Neuron (in vitro differentiated cells): ENCODE measurements around the gene GATA3.

ENCODE experiments used
- H2AFZ ChIP-seq: one replicate; pipeline ENCODE4 v1.6.1; 2013; ENCODE audit warnings: low read depth, mild to moderate bottlenecking, inconsistent platforms, low read length, moderate library complexity
- H3K27me3 ChIP-seq: one replicate; pipeline ENCODE4 v1.6.1; 2013; ENCODE audit warnings: low read length; ENCODE audit not compliant: insufficient read depth
- H3K36me3 ChIP-seq: one replicate; pipeline ENCODE4 v1.6.1; 2013; ENCODE audit warnings: low read length; ENCODE audit not compliant: insufficient read depth
- H3K4me1 ChIP-seq: one replicate; pipeline ENCODE4 v1.6.1; 2013; ENCODE audit warnings: low read length; ENCODE audit not compliant: insufficient read depth
- H3K4me3 ChIP-seq: 2 replicates; pipeline ENCODE4 v1.5.1; 2013; ENCODE audit warnings: mild to moderate bottlenecking, low read length, moderate library complexity
- H3K9me3 ChIP-seq: one replicate; pipeline ENCODE4 v1.6.1; 2013; ENCODE audit warnings: low read length

Gene GATA3

DNA sequence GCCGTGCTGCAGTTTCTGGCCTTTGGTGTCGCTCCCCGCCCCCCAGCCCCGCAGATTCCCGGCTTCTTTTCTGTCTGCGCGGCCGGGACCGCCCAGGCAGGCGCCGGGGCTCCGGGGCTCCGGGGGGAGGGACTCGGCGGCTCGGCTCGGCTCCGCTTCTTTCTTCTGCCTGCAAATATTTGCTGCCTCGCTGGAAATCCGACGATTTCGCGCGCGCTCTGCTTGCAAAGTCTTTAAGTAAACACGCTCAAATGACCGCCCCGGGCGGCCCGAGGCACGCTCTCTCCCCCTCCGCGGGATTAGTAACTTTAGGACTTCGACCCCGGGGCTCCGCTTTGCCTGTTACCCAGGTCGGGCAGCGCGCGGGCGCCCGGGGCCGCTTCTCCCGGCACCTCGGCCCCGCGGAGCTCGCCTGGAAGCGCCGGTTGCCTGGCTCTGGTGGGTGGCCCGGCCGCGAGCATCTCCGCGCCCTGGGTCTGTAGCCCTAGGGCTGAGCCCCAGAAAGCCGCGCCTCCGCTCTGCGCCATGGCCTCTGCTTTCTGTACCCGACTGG is 3.9 kb upstream of the GATA3 start:
- no peaks in the 10 kb centered on the region for H3K36me3 ChIP-seq
- H3K4me1 ChIP-seq: peaks cover 18% of the 10 kb centered on the region
- no peaks in the 10 kb centered on the region for H3K9me3 ChIP-seq
- H2AFZ ChIP-seq: no peak overlapping the region
- no peak overlapping the region for H3K4me3 ChIP-seq
- H3K27me3 ChIP-seq: peaks cover 94% of the 10 kb centered on the region

DNA sequence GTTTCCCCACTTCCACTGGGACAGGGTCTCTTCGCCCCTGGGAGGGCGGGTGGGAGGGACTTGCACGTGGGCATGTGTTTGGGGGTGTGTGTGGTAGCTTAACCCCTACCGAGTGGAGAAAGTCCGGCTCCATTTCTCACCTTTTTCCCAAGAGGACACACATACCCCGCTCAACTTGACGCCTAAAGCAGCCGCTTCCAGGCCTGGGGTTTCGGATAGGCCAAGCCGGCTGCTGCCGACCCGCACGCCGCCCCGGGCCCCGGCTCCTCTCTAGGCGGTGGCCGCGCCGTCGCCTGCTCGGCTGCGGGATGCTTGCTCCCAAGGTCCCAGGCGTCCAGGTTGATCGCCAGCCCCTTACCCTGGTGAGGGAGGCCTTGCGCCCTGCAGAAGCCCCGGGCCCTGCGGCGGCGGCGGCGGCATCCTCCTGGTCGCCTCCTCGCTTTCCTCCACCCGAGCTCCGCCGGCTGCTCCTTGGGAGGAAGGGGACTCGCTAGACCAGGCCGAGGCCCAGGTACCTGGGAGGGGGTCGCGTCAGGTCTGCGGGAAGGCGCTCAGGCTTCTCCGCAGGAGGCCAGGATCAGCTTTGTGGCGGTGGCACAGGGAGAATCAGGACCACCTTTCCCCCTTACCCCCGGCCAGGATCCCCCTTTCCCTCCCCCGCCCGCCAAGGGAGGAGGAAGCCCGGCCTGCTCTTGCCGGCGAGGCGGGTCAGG is 3.2 kb upstream of the GATA3 start:
- Histone ChIP-seq H3K27me3 (peaks cover 92% of the 10 kb centered on the region), H3K4me1 (peaks cover 18% of the 10 kb centered on the region), H3K36me3 (no peaks in the 10 kb centered on the region), H2AFZ (no peak overlapping the region), H3K4me3 (no peak overlapping the region), H3K9me3 (no peaks in the 10 kb centered on the region)

- Histone ChIP-seq H3K9me3 (no peaks in the 10 kb centered on the region), H2AFZ (no peak overlapping the region), H3K4me3 (no peak overlapping the region), H3K36me3 (no peaks in the 10 kb centered on the region), H3K27me3 (peaks cover 92% of the 10 kb centered on the region), H3K4me1 (peaks cover 18% of the 10 kb centered on the region)
Observed at GRCh38 chr10:8051851-8052257, 2.6 kb upstream of the GATA3 start.

- peaks cover 92% of the 10 kb centered on the region for H3K27me3 ChIP-seq
Observed at GRCh38 chr10:8052341-8052955, 2.0 kb upstream of the GATA3 start.

DNA sequence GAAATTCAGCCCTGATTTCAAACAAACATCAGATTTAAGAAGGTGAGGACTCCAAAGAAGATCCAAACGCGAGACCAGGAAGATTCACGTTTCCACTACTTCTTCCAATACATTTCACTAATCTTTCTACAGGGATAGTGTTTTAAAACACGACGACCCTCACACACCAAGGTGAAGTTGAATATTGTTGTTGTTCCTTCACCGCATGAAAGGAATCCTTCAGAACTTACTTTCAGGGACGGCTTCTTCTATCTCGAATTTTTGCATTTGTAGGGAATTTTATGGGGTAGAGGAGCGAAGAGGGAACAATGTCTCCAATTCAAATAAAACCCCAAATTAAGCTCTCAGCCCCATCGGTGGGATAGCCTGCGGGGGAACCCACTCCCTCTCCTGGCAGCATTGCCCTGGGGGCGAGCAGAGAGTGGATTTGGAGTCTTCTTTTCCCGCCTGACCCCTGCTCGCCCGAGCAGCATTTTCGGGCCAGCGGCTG is 1.5 kb upstream of the GATA3 start:
- peaks cover 92% of the 10 kb centered on the region for H3K27me3 ChIP-seq
- no peak overlapping the region for H2AFZ ChIP-seq
- peaks cover 18% of the 10 kb centered on the region for H3K4me1 ChIP-seq
- H3K9me3 ChIP-seq: no peaks in the 10 kb centered on the region
- peak overlapping the region; percentile 24 for H3K4me3 ChIP-seq
- H3K36me3 ChIP-seq: no peaks in the 10 kb centered on the region

More at GRCh38 chr10:8052341-8052955, 2.0 kb upstream of the GATA3 start:
- peaks cover 18% of the 10 kb centered on the region for H3K4me1 ChIP-seq
- no peak overlapping the region for H2AFZ ChIP-seq
- no peak overlapping the region for H3K4me3 ChIP-seq
- no peaks in the 10 kb centered on the region for H3K36me3 ChIP-seq
- H3K9me3 ChIP-seq: no peaks in the 10 kb centered on the region

DNA sequence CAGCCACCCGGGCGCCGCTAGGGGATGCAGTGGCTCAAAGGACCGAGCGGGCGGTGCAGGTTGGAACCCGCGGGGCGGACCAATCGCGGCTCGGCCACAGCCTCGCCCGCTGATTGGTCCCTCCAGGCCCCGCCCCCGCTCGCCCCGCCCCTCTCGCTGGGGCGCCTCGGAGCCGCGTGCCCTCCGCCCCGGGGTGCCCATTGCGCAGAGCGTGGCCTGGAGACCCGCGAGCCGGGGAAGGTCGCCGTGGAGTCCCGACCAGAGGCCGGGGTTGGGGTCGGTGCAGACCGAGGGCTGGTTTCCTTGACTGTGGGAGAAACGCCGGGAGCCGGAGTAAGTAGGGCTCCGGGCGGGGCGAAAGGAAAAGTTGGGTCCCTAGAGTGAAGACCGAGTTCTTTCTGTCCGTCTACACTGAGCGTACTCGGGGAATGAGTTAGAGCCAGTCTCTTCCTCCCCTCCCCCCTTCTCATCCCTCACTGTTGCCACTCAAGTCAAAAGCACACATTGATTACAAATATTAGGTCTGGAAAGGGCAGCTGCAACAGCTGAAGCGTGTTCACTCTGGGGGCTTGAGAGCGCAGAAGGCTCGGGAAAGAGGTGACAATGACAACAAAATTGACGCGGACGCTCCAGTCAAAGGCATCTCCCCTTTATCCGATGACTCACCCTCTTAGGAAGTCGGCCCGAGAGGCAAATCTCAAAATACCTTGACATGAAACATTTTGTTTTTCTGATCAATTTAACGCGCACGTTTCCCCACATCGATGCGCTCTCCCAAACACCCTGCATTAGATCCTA is 843 bp upstream of the GATA3 start:
- H3K4me1 ChIP-seq: peaks cover 18% of the 10 kb centered on the region
- H3K9me3 ChIP-seq: no peaks in the 10 kb centered on the region
- peaks cover 92% of the 10 kb centered on the region for H3K27me3 ChIP-seq
- H2AFZ ChIP-seq: no peak overlapping the region
- H3K4me3 ChIP-seq: peak overlapping the region; percentile 38
- H3K36me3 ChIP-seq: no peaks in the 10 kb centered on the region

- no peak overlapping the region for H2AFZ ChIP-seq
- peak overlapping the region; percentile 38 for H3K4me3 ChIP-seq
- peaks cover 18% of the 10 kb centered on the region for H3K4me1 ChIP-seq
- H3K27me3 ChIP-seq: peaks cover 93% of the 10 kb centered on the region
- H3K9me3 ChIP-seq: no peaks in the 10 kb centered on the region
- no peaks in the 10 kb centered on the region for H3K36me3 ChIP-seq
Observed at GRCh38 chr10:8054244-8054493, 319 bp upstream of the GATA3 start.

DNA sequence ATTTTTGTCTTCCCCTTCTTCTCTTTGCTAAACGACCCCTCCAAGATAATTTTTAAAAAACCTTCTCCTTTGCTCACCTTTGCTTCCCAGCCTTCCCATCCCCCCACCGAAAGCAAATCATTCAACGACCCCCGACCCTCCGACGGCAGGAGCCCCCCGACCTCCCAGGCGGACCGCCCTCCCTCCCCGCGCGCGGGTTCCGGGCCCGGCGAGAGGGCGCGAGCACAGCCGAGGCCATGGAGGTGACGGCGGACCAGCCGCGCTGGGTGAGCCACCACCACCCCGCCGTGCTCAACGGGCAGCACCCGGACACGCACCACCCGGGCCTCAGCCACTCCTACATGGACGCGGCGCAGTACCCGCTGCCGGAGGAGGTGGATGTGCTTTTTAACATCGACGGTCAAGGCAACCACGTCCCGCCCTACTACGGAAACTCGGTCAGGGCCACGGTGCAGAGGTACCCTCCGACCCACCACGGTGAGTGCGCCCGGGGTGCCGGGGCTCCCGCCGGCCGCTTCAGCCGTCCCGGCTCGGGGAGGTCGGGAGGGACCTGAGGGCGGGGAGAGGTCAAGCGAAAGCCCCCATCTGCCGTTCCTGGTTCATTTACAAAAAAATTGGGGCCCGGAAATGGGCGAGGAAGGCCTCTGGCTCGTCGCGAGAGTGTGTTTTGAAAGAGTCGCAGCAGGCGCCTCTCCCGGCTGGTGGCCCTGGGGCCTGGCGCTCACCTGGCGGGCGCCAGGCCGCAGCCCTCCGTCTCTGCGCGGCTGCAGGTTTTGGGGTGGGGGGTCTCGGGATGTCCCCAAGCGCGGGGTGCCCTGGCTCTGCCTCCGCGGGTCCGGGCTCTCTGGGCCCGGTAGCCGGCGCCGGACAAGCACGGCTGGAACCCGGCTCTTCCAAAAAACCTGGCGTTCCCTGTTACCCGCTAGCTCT is 1.2 kb downstream of the GATA3 start:
- Histone ChIP-seq H3K4me3 (no peak overlapping the region), H3K9me3 (no peaks in the 10 kb centered on the region), H3K4me1 (peaks cover 12% of the 10 kb centered on the region), H2AFZ (no peak overlapping the region), H3K36me3 (no peaks in the 10 kb centered on the region), H3K27me3 (peaks cover 94% of the 10 kb centered on the region)

- H3K27me3 ChIP-seq: peaks cover 94% of the 10 kb centered on the region
- H3K4me1 ChIP-seq: peaks cover 12% of the 10 kb centered on the region
- no peaks in the 10 kb centered on the region for H3K36me3 ChIP-seq
- no peak overlapping the region for H3K4me3 ChIP-seq
- no peaks in the 10 kb centered on the region for H3K9me3 ChIP-seq
- no peak overlapping the region for H2AFZ ChIP-seq
Observed at GRCh38 chr10:8056378-8056777, 1.9 kb downstream of the GATA3 start.

GRCh38 chr10:8056871-8057331 is 2.4 kb downstream of the GATA3 start:
- H3K4me1 ChIP-seq: peaks cover 12% of the 10 kb centered on the region
- no peaks in the 10 kb centered on the region for H3K9me3 ChIP-seq
- H3K27me3 ChIP-seq: peaks cover 94% of the 10 kb centered on the region
- H3K4me3 ChIP-seq: no peak overlapping the region
- no peaks in the 10 kb centered on the region for H3K36me3 ChIP-seq
- no peak overlapping the region for H2AFZ ChIP-seq

DNA sequence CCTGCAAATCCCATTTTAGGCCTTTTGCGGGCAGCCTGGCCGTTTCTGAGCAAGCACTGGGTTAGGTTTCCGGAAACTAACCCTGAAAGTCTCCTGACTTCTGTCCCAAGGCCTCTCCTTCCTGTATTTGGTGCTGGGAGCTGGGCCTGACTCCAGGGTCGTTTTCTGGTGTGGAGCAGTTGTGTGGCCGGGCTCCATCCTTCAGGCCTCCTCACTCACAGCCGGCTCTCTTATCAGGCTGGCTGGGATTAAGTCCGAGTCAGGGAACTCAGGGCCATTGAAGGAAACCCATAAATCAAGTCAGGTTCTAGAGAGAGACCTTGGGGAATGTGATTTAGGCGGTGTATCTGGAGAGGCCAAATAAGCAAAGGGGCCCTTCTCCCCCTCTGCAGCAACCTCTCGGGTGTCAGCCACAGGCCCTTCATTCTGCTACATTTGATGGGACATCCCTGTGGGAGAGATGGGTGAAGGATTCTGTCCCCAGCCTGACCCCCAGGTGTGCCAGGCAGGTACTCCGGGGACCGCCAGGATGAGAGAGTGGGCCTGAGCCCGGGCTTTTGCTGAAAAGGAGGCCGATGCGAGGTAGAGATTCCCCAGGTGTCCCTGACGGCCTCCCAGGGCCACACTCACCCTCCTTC is 3.3 kb downstream of the GATA3 start:
- Histone ChIP-seq H3K9me3 (no peaks in the 10 kb centered on the region), H2AFZ (no peak overlapping the region), H3K4me3 (no peak overlapping the region), H3K27me3 (peaks cover 94% of the 10 kb centered on the region), H3K36me3 (no peaks in the 10 kb centered on the region), H3K4me1 (peaks cover 12% of the 10 kb centered on the region)
